GM23248 (cell line): Measurements from ENCODE around the gene DCDC2. TPM values are rescaled to one million over a fixed set of nuclear protein-coding genes. Genes with fewer than 3 reads are reported as not detected.
"Not testable (repeated sequence)": the region's sequence is repeated elsewhere in the genome, so short reads cannot be mapped to it uniquely, and the experiment has no call there.

ENCODE experiments used
- DNase-seq: peaks from one replicate; pipeline ENCODE4 v3.0.0-alpha.2; 2015
- H2AFZ ChIP-seq: fragments of 200-600 bp; sonication (generic); 2 replicates; pipeline ENCODE4 v1.6.1; 2016; ENCODE audit warnings: antibody characterized with exemption
- H3F3A ChIP-seq: fragments of 200-600 bp; sonication (generic); 2 replicates; pipeline ENCODE4 v1.6.1; 2016; ENCODE audit warnings: mild to moderate bottlenecking, antibody characterized with exemption, mixed run types; ENCODE audit not compliant: insufficient read depth
- H3K27ac ChIP-seq: fragments of 200-600 bp; sonication (generic); 2 replicates; pipeline ENCODE4 v1.5.1; 2016; ENCODE audit warnings: mild to moderate bottlenecking
- H3K27me3 ChIP-seq: fragments of 200-600 bp; sonication (generic); replicated peaks from 2 replicates; pipeline ENCODE4 v1.6.1; 2016; ENCODE audit warnings: mild to moderate bottlenecking; ENCODE audit not compliant: insufficient read depth
- H3K36me3 ChIP-seq: fragments of 200-600 bp; sonication (generic); 2 replicates; pipeline ENCODE4 v1.6.1; 2016; ENCODE audit warnings: low read depth, mild to moderate bottlenecking
- H3K4me1 ChIP-seq: fragments of 200-600 bp; sonication (generic); 2 replicates; pipeline ENCODE4 v1.6.1; 2016; ENCODE audit warnings: mild to moderate bottlenecking; ENCODE audit not compliant: insufficient read depth
- H3K4me2 ChIP-seq: fragments of 200-600 bp; sonication (generic); one replicate; pipeline ENCODE4 v1.6.1; 2016; ENCODE audit warnings: mild to moderate bottlenecking; ENCODE audit not compliant: unreplicated experiment
- H3K4me3 ChIP-seq: fragments of 200-600 bp; sonication (generic); 2 replicates; pipeline ENCODE4 v1.5.1; 2016; ENCODE audit warnings: mild to moderate bottlenecking
- H3K79me2 ChIP-seq: fragments of 200-600 bp; sonication (generic); 2 replicates; pipeline ENCODE4 v1.6.1; 2016; ENCODE audit warnings: mild to moderate bottlenecking; ENCODE audit not compliant: insufficient read depth
- H3K9ac ChIP-seq: fragments of 200-600 bp; sonication (generic); 2 replicates; pipeline ENCODE4 v1.6.1; 2016; ENCODE audit warnings: mild to moderate bottlenecking
- H3K9me2 ChIP-seq: fragments of 200-600 bp; sonication (generic); 2 replicates; pipeline ENCODE4 v1.6.1; 2016; ENCODE audit warnings: mixed run types, mild to moderate bottlenecking, moderate library complexity; ENCODE audit not compliant: insufficient read depth
- H3K9me3 ChIP-seq: fragments of 200-600 bp; sonication (generic); one replicate; pipeline ENCODE4 v1.6.1; 2017; ENCODE audit warnings: low read depth
- H4K20me1 ChIP-seq: fragments of 200-600 bp; sonication (generic); 2 replicates; pipeline ENCODE4 v1.6.0; 2016; ENCODE audit not compliant: insufficient read depth
- EZH2 ChIP-seq: fragments of 200-600 bp; sonication (generic); IDR thresholded peaks from 2 replicates; pipeline ENCODE4 v1.6.1; 2018; ENCODE audit warnings: antibody characterized with exemption, mild to moderate bottlenecking; ENCODE audit not compliant: insufficient read depth, poor library complexity, severe bottlenecking
- EZH2phosphoT487 ChIP-seq: fragments of 200-600 bp; sonication (generic); IDR thresholded peaks from 2 replicates; pipeline ENCODE4 v1.6.1; 2018; ENCODE audit warnings: antibody characterized with exemption, moderate library complexity, mild to moderate bottlenecking, low read depth; ENCODE audit not compliant: insufficient read depth
- WGBS, 2 experiments: methylation state at CpG; one replicate each; pipeline ENCODE4 v1.1.6; 2015 to 2017; ENCODE audit warnings: low lambda C conversion rate in 2 of 2, low coverage in 1 of 2; ENCODE audit errors: missing lambda C conversion rate in 2 of 2; 5-methylcytosine and 5-hydroxymethylcytosine counted together
- in situ Hi-C: fragments of 300-500 bp; cut with MboI; formaldehyde crosslinking; loops from 2 replicates; pipeline ENCODE4 v1.15.0; 2020
- polyA plus RNA-seq: library from polyadenylated mRNA; unstranded; fragments of >200 nt; fragmentation: Nextera tagmentation; extraction: Ambion mirVana; gene quantifications from 2 replicates; pipeline ENCODE4 v1.2.1, GENCODE V29; 2016
- total RNA-seq: library from RNA; depleted of rRNA; stranded (reverse); fragments of >200 nt; shearing (Covaris generic); gene quantifications from 2 replicates; pipeline ENCODE4 v1.2.3, GENCODE V29; 2014

DCDC2 gene
- total and polyA plus RNA-seq, 2 experiments from 2014 or later = not detected

DNA sequence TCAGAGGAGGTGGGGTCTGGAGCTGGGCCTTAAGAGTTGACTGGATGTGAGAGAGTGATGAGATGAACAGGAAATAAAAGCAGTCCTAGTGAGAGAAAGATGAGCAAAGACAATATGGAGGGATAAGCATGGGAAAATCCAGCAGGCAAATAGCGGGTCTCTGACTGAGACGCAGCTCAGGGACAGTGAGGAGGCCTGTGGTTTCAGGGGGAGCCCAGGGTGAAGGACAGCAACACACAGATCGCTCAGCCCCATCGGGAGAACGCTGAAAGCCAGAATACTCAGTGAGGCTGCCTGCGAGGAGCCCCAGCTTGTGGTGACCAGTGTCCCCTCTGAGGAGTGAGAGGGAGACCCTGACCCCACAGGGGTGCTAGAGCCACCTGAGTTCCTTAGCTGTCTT is 16.8 kb upstream of the DCDC2 start:
- Histone ChIP-seq H4K20me1 (no peaks in the 10 kb centered on the region), H3K4me1 (no peaks in the 10 kb centered on the region), H2AFZ (no peak overlapping the region), H3F3A (no peaks in the 10 kb centered on the region), H3K27ac (no peak overlapping the region), H3K27me3 (no peaks in the 10 kb centered on the region), H3K36me3 (no peaks in the 10 kb centered on the region), H3K79me2 (no peaks in the 10 kb centered on the region), H3K4me3 (no peak overlapping the region), H3K4me2 (no peak overlapping the region), H3K9ac (no peak overlapping the region), H3K9me3 (no peaks in the 10 kb centered on the region), H3K9me2 (no peaks in the 10 kb centered on the region)
- TF ChIP-seq EZH2phosphoT487 (no peak), EZH2 (no peak)
- DNase-seq = no peak
- 81 to 84% methylated on average over 6 of the region's 6 CpGs for WGBS, 2 experiments
- in situ Hi-C loops = no loop called here

DNA sequence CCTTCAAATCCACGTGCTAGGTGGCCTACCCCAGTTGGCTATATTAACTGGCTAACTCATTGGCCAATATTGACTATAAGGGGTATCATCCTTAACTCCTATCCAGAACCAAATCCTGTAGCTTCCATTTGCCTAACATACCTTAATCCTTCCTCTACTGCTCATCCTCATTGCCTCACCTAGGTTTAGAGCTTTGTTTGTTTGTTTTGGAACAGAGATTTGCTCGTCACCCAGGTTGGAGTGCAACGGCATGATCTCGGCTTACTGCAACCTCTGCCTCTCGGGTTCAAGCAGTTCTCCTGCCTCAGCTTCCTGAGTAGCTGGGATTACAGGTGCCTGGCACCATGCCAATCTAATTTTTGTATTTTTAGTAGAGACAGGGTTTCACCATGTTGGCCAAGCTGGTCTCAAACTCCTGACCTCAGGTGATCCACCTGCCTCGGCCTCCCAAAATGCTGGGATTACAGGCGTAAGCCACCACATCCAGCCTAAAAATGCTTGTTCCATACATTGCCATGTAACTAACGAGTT is 7.3 kb upstream of the DCDC2 start:
- H3K4me2 ChIP-seq, H3K79me2 ChIP-seq, H3K9me2 ChIP-seq, H3K4me3 ChIP-seq, H3K27me3 ChIP-seq, H3F3A ChIP-seq, H3K4me1 ChIP-seq, in situ Hi-C loops, H3K36me3 ChIP-seq, H3K9me3 ChIP-seq, H3K9ac ChIP-seq, DNase-seq, H2AFZ ChIP-seq, H3K27ac ChIP-seq, H4K20me1 ChIP-seq: not testable (repeated sequence)
- 62 to 65% methylated on average over 8 of the region's 8 CpGs for WGBS, 2 experiments

DNA sequence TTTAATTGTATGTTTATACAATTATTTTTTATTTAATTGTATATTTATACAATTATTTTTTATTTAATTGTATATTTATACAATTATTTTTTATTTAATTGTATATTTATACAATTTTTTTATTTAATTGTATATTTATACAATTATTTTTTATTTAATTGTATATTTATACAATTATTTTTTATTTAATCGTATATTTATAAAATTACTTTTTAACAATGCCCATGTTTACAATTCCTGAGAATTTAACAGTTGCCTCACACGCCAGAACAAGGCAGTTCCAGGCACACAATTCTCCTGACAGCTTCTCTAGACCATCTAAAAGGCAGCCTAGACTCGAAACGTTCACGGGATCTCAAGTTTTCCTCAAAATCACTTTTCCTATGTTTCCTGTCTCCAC is 4.5 kb upstream of the DCDC2 start:
- H3K4me3 ChIP-seq, H3K79me2 ChIP-seq, H3K9me2 ChIP-seq, H3K27me3 ChIP-seq, H3K36me3 ChIP-seq, H3K4me1 ChIP-seq, in situ Hi-C loops, H3K4me2 ChIP-seq, H2AFZ ChIP-seq, H3K27ac ChIP-seq, H3K9me3 ChIP-seq, H3K9ac ChIP-seq, H4K20me1 ChIP-seq, H3F3A ChIP-seq, DNase-seq: not testable (repeated sequence)
- 58 to 60% methylated on average over 5 of the region's 5 CpGs for WGBS, 2 experiments

GRCh38 chr6:24359640-24360454 is 2.0 kb upstream of the DCDC2 start:
- Histone ChIP-seq H3K27ac (no peak overlapping the region), H2AFZ (peak overlapping the region; percentile 79), H3K79me2 (no peaks in the 10 kb centered on the region), H3K4me2 (peak overlapping the region; percentile 76), H3K36me3 (no peaks in the 10 kb centered on the region), H3K9ac (peak overlapping the region; percentile 61), H3K4me3 (peak overlapping the region; percentile 69), H3K4me1 (no peaks in the 10 kb centered on the region), H3F3A (no peaks in the 10 kb centered on the region), H3K27me3 (peaks cover 16% of the 10 kb centered on the region), H4K20me1 (no peaks in the 10 kb centered on the region), H3K9me2 (no peaks in the 10 kb centered on the region), H3K9me3 (no peaks in the 10 kb centered on the region)
- peak; percentile 86 for DNase-seq
- WGBS, 2 experiments = 4% methylated on average over 42 to 54 of the region's 55 CpGs
- in situ Hi-C loops = no loop called here
- no peak for TF ChIP-seq EZH2phosphoT487
- no peak for TF ChIP-seq EZH2
